Measurements from ENCODE around the gene CYP1A2. TPM values are rescaled to one million over a fixed set of nuclear protein-coding genes. Genes with fewer than 3 reads are reported as not detected.

CYP1A2 gene, protein sequence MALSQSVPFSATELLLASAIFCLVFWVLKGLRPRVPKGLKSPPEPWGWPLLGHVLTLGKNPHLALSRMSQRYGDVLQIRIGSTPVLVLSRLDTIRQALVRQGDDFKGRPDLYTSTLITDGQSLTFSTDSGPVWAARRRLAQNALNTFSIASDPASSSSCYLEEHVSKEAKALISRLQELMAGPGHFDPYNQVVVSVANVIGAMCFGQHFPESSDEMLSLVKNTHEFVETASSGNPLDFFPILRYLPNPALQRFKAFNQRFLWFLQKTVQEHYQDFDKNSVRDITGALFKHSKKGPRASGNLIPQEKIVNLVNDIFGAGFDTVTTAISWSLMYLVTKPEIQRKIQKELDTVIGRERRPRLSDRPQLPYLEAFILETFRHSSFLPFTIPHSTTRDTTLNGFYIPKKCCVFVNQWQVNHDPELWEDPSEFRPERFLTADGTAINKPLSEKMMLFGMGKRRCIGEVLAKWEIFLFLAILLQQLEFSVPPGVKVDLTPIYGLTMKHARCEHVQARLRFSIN
- 100 to 1,000 TPM in 2 of 6 experiments, 10 to 100 TPM in 2, 1 to 10 TPM in 1, under 1 TPM in 1; 0.81 to 235 (median 65.0) TPM for total RNA-seq
- long read RNA-seq, transcript CYP1A2-201 (7 exons, 2,728 nt) = major isoform, 18 of 36 reads
- long read RNA-seq, partial matches to known transcripts = 10 of 36 reads
- long read RNA-seq, other reads (novel, unspliced or antisense) = 8 of 36 reads

DNA sequence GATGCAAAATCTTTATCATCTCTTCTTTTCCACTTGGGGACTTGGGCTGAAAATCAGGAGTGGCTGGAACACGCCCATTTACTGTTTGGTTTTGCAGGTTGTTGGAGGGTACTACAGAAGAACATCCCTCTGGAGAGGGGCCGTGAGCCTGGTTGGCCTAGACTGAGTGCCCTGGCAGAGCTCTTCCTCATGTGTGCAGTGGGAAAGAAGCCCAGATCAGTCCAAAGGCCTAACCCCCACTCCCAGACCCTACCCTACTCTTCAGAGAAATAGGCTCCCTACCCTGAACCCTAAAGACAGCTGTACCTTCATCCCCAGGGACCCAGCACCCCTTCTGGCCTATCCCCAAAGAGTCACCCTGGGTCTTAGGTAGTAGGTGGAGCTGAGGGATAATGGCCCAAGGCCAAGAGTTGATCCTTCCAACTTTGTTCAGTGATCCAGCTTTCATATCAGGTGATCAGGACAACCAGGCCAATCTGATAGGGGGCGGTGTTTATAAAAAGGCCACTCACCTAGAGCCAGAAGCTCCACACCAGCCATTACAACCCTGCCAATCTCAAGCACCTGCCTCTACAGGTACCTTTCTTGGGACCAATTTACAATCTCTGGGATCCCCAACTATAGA is at the start of gene CYP1A2:
TSS of gene CYP1A2 (plus strand) at position 524 of the 625 bp plus-strand sequence. CDS start 894 bp downstream, outside the sequence.
- TF ChIP-seq, protein P1, sequence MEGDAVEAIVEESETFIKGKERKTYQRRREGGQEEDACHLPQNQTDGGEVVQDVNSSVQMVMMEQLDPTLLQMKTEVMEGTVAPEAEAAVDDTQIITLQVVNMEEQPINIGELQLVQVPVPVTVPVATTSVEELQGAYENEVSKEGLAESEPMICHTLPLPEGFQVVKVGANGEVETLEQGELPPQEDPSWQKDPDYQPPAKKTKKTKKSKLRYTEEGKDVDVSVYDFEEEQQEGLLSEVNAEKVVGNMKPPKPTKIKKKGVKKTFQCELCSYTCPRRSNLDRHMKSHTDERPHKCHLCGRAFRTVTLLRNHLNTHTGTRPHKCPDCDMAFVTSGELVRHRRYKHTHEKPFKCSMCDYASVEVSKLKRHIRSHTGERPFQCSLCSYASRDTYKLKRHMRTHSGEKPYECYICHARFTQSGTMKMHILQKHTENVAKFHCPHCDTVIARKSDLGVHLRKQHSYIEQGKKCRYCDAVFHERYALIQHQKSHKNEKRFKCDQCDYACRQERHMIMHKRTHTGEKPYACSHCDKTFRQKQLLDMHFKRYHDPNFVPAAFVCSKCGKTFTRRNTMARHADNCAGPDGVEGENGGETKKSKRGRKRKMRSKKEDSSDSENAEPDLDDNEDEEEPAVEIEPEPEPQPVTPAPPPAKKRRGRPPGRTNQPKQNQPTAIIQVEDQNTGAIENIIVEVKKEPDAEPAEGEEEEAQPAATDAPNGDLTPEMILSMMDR (IDR thresholded peaks at IDR 0.05) = no peak
- TF ChIP-seq POLR2A (IDR thresholded peaks at IDR 0.05) = no peak
- whole genome bisulfite sequencing (ENCODE audit: insufficient coverage, low coverage, low lambda C conversion rate, missing lambda C conversion rate) = 61% methylated on average over 2 of the region's 3 CpGs
- Histone ChIP-seq H3K4me3 (peak within 1 kb of the TSS in 2 of 3 donors; percentile 42 to 48), H3K27me3 (no peaks in the 10 kb centered on the region), H3K9me3 (no peaks in the 10 kb centered on the region), H3K4me1 (peaks cover 0 to 32% (median 13%) of the 10 kb centered on the region in 4 donors), H3K36me3 (no peaks in the 10 kb centered on the region), H3K27ac (peak within 1 kb of the TSS in 2 of 3 donors; percentile 29 to 43)
- peak; percentile 69 to 84 (median 75) for ATAC-seq
- intact Hi-C loops (cut with DNase I) = no loop called here
- peak in 2 of 3 donors; percentile 55 to 78 for DNase-seq

DNA sequence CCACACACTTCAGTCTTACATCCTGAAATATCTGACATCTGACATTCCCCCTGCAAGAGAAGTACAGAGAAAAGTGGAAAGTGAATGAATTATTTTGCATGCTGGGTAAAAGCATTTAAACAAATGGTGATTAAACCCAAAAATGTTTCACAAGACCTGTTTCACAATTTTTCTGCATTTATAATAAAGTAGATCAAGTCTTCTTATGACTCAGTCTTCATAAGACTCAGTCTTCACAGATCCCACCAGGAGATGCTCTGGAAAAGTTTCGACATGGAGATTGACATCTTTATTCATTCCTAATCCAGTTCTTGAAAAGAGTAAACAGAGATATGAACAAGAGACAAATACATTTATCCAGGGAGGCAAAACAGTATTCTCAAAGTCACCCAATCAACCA is 39.6 kb upstream of the CYP1A2 start:
- H3K4me3 ChIP-seq = no peak overlapping the region
- DNase-seq = no peak
- H3K4me1 ChIP-seq = no peaks in the 10 kb centered on the region
- 30% methylated on average over 1 of the region's 1 CpG for WGBS (ENCODE audit: insufficient coverage, low coverage, low lambda C conversion rate, missing lambda C conversion rate)
- no peak overlapping the region for H3K27ac ChIP-seq
- no peaks in the 10 kb centered on the region for H3K36me3 ChIP-seq
- ATAC-seq = no peak
- TF ChIP-seq, protein P1 (IDR thresholded peaks at IDR 0.05) = no peak
- TF ChIP-seq POLR2A (IDR thresholded peaks at IDR 0.05) = no peak
- H3K9me3 ChIP-seq = no peaks in the 10 kb centered on the region
- no peaks in the 10 kb centered on the region for H3K27me3 ChIP-seq
- intact Hi-C loops (cut with DNase I) = no loop called here

GRCh38 chr15:74709892-74710291 is 38.8 kb upstream of the CYP1A2 start:
- Histone ChIP-seq H3K4me3 (no peak overlapping the region), H3K36me3 (no peaks in the 10 kb centered on the region), H3K4me1 (no peaks in the 10 kb centered on the region), H3K27me3 (no peaks in the 10 kb centered on the region), H3K9me3 (no peaks in the 10 kb centered on the region), H3K27ac (no peak overlapping the region)
- 30% methylated on average over 3 of the region's 3 CpGs for WGBS (ENCODE audit: insufficient coverage, low coverage, low lambda C conversion rate, missing lambda C conversion rate)
- ATAC-seq (no peak), DNase-seq (no peak)
- TF ChIP-seq POLR2A (IDR thresholded peaks at IDR 0.05) = no peak
- TF ChIP-seq, protein P1 (IDR thresholded peaks at IDR 0.05) = no peak
- intact Hi-C loops (cut with DNase I) = no loop called here

GRCh38 chr15:74710319-74711094 is 38.1 kb upstream of the CYP1A2 start:
- ATAC-seq (no peak), DNase-seq (no peak)
- Histone ChIP-seq H3K4me3 (no peak overlapping the region), H3K9me3 (no peaks in the 10 kb centered on the region), H3K27ac (no peak overlapping the region), H3K36me3 (no peaks in the 10 kb centered on the region), H3K27me3 (no peaks in the 10 kb centered on the region), H3K4me1 (no peaks in the 10 kb centered on the region)
- WGBS (ENCODE audit: insufficient coverage, low coverage, low lambda C conversion rate, missing lambda C conversion rate) = 100% methylated on average over 1 of the region's 3 CpGs
- intact Hi-C loops (cut with DNase I) = no loop called here
- TF ChIP-seq, protein P1 (IDR thresholded peaks at IDR 0.05) = no peak
- no peak for TF ChIP-seq POLR2A (IDR thresholded peaks at IDR 0.05)
